HUDEP-2 (cell line): ENCODE measurements around the gene TMX2.
"Not testable (repeated sequence)": the region's sequence is repeated elsewhere in the genome, so short reads cannot be mapped to it uniquely, and the experiment has no call there.

Experiments used
- DNase-seq, 76 experiments: peaks; one replicate each; lab custom pipeline; 2025; ENCODE audit not compliant: unreplicated experiment in 76 of 76; lab: John Stamatoyannopoulos, UW

The TMX2 gene

GRCh38 chr11:57712256-57713150, at the start of gene TMX2:
TMX2 (plus strand) TSS chr11:57712593; CDS start chr11:57712619, 26 bp downstream.
- DNase-seq = peak; percentile 10 to 98 (median 90)

- DNase-seq = peak in 15 of 76 experiments; percentile 4 to 47 (median 23)
Observed at GRCh38 chr11:57662893-57663292, 49.5 kb upstream of the TMX2 start.

GRCh38 chr11:57663975-57664374, 48.4 kb upstream of the TMX2 start:
- no peak for DNase-seq

GRCh38 chr11:57667117-57667735, 45.2 kb upstream of the TMX2 start:
- peak; percentile 24 to 99 (median 93) for DNase-seq

GRCh38 chr11:57667736-57668433, 44.5 kb upstream of the TMX2 start, which contains the start of gene ZDHHC5:
ZDHHC5 (plus strand) TSS chr11:57668114; CDS start chr11:57673091, 4,977 bp downstream.
- peak; percentile 57 to 99 (median 97) for DNase-seq

DNA sequence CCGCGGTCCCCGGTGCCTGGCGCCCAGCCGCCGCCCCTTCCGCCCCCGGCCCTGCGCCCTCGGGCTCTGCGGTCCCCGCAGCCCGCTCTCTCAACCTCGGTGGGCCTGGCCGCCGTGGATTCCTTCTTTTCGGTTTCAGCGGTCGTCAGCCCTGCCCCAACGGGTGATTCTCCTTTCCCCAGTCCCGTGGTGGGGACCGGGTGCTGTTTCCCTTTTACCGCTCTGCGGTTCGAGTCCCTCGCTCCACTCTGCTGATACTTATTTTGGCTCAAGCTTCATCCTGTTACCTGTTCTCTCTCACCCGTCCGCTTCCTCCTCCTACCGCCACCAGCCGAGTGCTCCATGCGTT, 44.0 kb upstream of the TMX2 start:
- DNase-seq = peak in 4 of 76 experiments; percentile 16 to 29 (median 22)

DNA sequence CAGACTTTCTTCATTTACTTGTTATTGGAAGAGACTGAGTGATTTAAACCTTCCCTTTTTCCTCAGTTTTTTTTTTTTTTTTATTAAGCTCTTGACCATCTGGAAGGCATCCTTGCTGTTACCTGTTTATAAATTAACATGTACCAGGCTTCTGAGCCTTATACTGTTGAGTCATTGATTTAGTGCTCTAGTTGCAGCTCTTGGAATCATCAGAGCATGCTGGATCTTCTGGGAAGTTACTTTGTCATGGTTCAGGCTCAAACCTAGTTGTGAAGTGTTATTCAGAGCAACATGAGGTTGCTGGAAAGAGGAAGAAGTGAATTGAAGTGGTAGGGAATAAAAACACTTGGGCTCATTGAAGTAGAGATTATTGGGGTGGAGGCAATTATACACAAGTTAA, 38.1 kb upstream of the TMX2 start:
- no peak for DNase-seq

DNA sequence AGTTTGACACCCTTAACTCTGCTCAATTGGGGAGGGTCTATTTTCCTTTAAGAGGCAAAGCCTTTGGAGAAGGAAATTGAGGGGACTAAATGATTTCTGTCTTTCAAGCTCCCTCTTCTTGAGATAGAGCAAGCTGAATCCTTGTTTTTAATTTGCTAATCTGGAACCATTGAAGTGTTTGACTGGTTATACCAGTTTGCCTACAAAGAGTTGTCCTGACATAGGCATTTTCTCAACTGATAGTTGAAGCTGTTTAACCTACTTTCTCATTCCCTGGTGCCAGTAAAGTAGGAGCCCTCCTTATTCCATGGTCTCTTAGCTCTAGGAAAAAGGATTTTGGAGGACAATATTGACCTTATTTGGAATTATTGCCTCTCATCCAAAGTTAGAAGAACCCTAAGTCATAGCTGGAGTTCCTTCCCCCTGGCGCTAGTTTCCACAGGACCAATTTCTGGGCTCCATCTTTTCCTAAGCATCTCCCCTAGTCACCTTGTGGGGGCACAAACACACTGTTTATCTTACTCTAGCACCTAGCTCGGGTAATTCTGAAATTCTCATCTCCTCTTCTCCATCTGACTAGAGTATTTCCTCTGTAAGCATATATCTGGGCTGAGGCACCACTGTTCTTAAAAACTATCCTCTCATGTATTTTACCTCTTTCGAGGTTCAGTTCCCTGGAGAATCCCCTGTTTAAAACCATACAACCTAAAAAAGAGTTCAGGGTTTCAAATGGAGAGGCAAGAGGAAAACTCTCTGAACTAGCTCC, 37.0 kb upstream of the TMX2 start:
- DNase-seq = no peak

DNA sequence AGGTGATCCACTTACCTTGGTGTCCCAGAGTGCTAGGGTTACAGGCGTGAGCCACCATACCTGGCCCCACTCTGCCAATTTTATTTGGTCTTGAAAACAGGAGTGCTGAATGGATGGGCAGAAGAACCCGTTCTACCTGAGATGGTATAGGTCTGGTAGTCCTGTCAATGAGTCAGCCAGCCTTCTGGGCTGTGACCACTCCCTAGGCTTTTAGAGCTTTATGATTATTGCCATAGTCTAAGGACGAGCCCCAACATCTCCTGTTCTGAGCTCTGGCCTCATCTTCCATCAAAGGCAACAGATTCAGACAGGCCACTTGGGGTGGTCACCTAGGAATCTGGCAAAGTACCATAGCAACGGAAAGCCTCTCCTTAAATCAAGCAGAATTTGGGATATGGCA, 33.0 kb upstream of the TMX2 start:
- DNase-seq = no peak

DNA sequence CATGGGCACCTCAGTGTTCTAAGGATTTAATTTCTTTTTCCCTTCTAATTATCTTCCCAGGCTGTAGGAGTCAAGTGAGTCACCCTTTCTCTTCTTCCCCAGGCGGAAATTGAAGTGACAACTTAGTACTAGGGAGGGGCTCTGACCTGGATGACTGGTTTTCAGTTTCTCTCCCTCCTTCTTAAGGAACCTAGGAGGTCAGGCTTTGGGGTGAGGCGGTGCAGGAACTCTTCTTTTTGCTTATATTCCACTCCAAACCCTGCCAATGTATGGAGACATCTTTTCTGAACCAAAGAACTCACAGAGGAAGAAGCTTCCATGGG, 31.9 kb upstream of the TMX2 start:
- no peak for DNase-seq

DNA sequence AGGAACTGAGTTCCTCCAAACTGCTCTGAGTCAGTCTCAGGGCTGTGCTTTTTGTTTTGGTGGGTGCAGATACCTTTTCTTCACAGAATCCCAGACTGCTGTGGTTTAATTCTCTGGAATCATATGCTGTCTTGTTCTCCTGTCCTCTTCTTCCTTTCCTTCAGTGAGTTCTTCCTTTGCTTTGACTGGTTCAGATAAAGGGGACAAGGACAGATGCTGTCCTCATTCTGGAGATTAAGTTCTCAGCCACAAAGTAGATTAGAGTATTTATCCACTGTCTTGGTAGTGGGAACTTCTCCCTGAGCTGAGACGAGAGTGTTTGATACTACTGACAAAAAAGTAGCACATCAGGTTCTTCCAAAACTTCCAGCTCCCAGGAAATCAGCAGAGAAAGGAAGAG, 31.2 kb upstream of the TMX2 start:
- peak in 4 of 76 experiments; percentile 0 to 30 (median 9) for DNase-seq

DNA sequence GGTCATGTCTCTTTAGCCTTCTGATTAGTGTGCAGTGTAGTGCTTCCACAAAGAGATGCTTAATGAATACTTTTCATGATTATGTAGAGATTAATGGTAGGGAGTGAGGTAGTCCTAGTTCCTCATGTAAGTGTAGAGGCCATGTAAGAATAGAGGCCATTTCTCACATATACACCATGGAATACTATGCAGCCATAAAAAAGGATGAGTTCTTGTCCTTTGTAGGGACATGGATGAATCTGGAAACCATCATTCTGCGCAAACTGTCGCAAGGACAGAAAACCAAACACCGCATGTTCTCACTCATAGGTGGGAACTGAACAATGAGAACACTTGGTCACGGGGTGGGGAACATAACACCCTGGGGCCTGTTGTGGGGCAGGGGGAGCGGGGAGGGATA, 21.9 kb upstream of the TMX2 start:
- DNase-seq = not testable (repeated sequence)

DNA sequence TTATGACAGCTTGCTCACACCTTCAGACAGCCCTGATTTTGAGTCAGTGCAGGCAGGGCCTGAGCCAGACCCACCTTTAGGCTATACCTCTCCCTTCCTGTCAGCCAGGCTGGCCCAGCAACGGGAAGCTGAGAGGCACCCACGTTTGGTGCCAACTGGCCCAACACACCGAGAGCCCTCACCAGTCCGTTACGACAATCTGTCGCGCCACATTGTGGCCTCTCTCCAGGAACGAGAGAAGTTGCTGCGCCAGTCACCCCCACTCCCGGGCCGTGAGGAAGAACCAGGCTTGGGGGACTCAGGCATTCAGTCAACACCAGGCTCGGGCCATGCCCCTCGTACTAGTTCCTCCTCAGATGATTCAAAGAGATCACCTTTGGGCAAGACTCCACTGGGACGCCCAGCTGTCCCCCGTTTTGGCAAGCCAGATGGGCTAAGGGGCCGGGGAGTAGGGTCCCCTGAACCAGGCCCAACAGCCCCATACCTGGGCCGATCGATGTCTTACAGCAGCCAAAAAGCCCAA, 13.5 kb upstream of the TMX2 start:
- DNase-seq = no peak

- DNase-seq = no peak
Observed at GRCh38 chr11:57699813-57700212, 12.6 kb upstream of the TMX2 start.

- no peak for DNase-seq
Observed at GRCh38 chr11:57700425-57700824, 12.0 kb upstream of the TMX2 start.

DNA sequence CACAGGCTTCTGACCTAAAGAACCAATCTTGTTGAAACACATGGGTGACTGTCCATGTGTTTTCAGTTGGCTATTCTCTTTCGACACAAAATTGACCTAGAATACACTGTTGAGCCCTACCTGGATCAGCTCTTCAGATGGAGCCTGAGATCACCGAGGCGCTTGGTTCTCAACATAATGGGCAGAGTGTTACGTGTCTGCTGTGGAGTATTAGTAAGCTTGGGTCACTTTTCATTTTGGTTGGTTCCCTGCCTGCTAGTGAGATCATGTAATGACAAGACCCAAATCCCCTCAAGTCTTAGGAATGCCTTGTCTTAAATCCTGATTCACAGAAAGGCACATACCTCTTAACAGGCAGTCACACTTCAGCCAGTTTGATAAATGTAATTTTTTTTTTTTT, 9.1 kb upstream of the TMX2 start:
- DNase-seq = no peak

DNA sequence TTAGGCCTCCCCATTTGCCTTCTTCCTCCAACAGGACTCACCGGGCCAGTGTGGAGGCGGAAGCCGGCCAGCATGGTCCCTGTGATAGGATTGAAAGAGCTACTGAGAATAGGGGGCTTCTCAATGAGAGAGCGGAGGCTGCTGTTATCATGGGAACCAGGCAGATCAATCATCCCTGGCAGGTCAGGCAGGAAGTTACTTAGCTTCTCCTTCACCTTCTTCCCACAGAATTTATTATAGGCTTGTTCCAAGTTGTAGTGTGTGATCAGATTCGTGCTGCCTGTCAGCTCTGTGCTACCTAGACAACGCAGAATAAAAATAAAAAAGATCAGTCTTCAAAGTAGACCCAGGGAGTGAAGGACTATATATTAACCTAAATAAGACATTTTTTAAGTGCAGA, 7.5 kb upstream of the TMX2 start:
- no peak for DNase-seq

DNA sequence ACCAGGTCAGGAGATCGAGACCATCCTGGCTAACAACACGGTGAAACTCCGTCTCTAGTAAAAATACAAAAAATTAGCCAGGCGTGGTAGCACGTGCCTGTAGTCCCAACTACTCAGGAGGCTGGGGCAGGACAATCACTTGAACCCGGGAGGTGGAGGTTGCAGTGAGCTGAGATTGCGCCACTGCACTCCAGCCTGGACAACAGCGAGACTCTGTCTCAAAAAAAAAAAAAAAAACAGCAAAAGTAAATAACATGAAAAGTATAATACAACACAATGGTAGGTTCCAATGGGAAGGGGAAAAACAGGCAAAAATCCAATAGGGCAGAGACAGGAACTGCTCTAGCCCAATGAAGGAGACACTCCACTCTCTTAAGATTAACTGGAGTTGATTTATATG, 7.0 kb upstream of the TMX2 start:
- not testable (repeated sequence) for DNase-seq

- DNase-seq = no peak
Observed at GRCh38 chr11:57709802-57710367, 2.5 kb upstream of the TMX2 start.
